ENCODE data around the gene SCT. TPM values are rescaled to one million over a fixed set of nuclear protein-coding genes. Genes with fewer than 3 reads are reported as not detected.
A peak's percentile ranks its signal among the peaks of the same experiment; 100 is the strongest.

SCT gene
- total and polyA plus RNA-seq, 2 donors from 2014 or later, result not detected

- FAIRE-seq (no peak), DNase-seq (peak in 1 of 5 donors; percentile 34)
- Histone ChIP-seq H3K27ac (ENCODE audit: low read depth in 2 of 2, low read length in 2 of 2) (peak overlapping the region; percentile 17 to 65), H3K9ac (ENCODE audit: low read length in 3 of 3) (no peak overlapping the region), H3K4me1 (ENCODE audit: control insufficient read depth in 2 of 3, insufficient read depth in 2 of 3, low read depth in 1 of 3, low read length in 3 of 3) (peaks cover 0 to 8% (median 5%) of the 10 kb centered on the region in 3 donors), H3K4me3 (ENCODE audit: low read length in 3 of 3) (no peak overlapping the region), H3K9me3 (ENCODE audit: control insufficient read depth in 2 of 3, insufficient read depth in 1 of 3, low read length in 3 of 3) (no peaks in the 10 kb centered on the region), H3K27me3 (ENCODE audit: control insufficient read depth, insufficient read depth, low read length) (no peaks in the 10 kb centered on the region), H3K36me3 (ENCODE audit: control insufficient read depth in 2 of 3, insufficient read depth in 3 of 3, low read length in 3 of 3) (peaks cover 3 to 7% (median 3%) of the 10 kb centered on the region in 3 donors)
- intact Hi-C loops (cut with DNase I), result no loop called here
- no peak for TF ChIP-seq CTCF (IDR thresholded peaks at IDR 0.05; ENCODE audit: borderline replicate concordance, extremely low read depth, insufficient read depth)
Observed at GRCh38 chr11:665704-666281, 38.8 kb upstream of the SCT start.

GRCh38 chr11:665062-665703 is 38.2 kb upstream of the SCT start:
- TF ChIP-seq CTCF (IDR thresholded peaks at IDR 0.05; ENCODE audit: borderline replicate concordance, extremely low read depth, insufficient read depth), result no peak
- H3K27ac ChIP-seq (ENCODE audit: low read depth in 2 of 2, low read length in 2 of 2), result peak overlapping the region in 1 of 2 donors; percentile 65
- H3K4me1 ChIP-seq (ENCODE audit: control insufficient read depth in 2 of 3, insufficient read depth in 2 of 3, low read depth in 1 of 3, low read length in 3 of 3), result peaks cover 0 to 8% (median 5%) of the 10 kb centered on the region in 3 donors
- no peaks in the 10 kb centered on the region for H3K27me3 ChIP-seq (ENCODE audit: control insufficient read depth, insufficient read depth, low read length)
- FAIRE-seq, result no peak
- intact Hi-C loops (cut with DNase I), result no loop called here
- peak in 2 of 5 donors; percentile 21 to 82 for DNase-seq
- H3K4me3 ChIP-seq (ENCODE audit: low read length in 3 of 3), result no peak overlapping the region
- no peaks in the 10 kb centered on the region for H3K9me3 ChIP-seq (ENCODE audit: control insufficient read depth in 2 of 3, insufficient read depth in 1 of 3, low read length in 3 of 3)
- H3K36me3 ChIP-seq (ENCODE audit: control insufficient read depth in 2 of 3, insufficient read depth in 3 of 3, low read length in 3 of 3), result peaks cover 3 to 7% (median 3%) of the 10 kb centered on the region in 3 donors
- no peak overlapping the region for H3K9ac ChIP-seq (ENCODE audit: low read length in 3 of 3)

- Histone ChIP-seq H3K9ac (ENCODE audit: low read length in 3 of 3) (no peak overlapping the region), H3K4me3 (ENCODE audit: low read length in 3 of 3) (no peak overlapping the region), H3K4me1 (ENCODE audit: control insufficient read depth in 2 of 3, insufficient read depth in 2 of 3, low read depth in 1 of 3, low read length in 3 of 3) (peaks cover 0 to 8% (median 5%) of the 10 kb centered on the region in 3 donors), H3K27ac (ENCODE audit: low read depth in 2 of 2, low read length in 2 of 2) (no peak overlapping the region), H3K36me3 (ENCODE audit: control insufficient read depth in 2 of 3, insufficient read depth in 3 of 3, low read length in 3 of 3) (peaks cover 3 to 7% (median 3%) of the 10 kb centered on the region in 3 donors), H3K27me3 (ENCODE audit: control insufficient read depth, insufficient read depth, low read length) (no peaks in the 10 kb centered on the region), H3K9me3 (ENCODE audit: control insufficient read depth in 2 of 3, insufficient read depth in 1 of 3, low read length in 3 of 3) (no peaks in the 10 kb centered on the region)
- intact Hi-C loops (cut with DNase I), result no loop called here
- peak; percentile 72 for TF ChIP-seq CTCF (IDR thresholded peaks at IDR 0.05; ENCODE audit: borderline replicate concordance, extremely low read depth, insufficient read depth)
- no peak for FAIRE-seq
- peak in 3 of 5 donors; percentile 48 to 86 (median 57) for DNase-seq
Observed at GRCh38 chr11:662689-663274, 35.8 kb upstream of the SCT start.

Data from kidney (tissue), 14 donors.